Measurements from ENCODE around the gene CAMTA1. TPM values are rescaled to one million over a fixed set of nuclear protein-coding genes. Genes with fewer than 3 reads are reported as not detected.

CAMTA1 gene
- total RNA-seq, 1 experiment from 2014 or later = 50.3 TPM

GRCh38 chr1:6987940-6988339 is 202.7 kb downstream of the CAMTA1 start:
- Mint-ChIP-seq H3K4me1 (ENCODE audit: low read depth, unreplicated experiment) (no peaks in the 10 kb centered on the region), H3K27ac (ENCODE audit: unreplicated experiment) (no peak overlapping the region), H3K9me3 (ENCODE audit: low read depth, unreplicated experiment) (no peaks in the 10 kb centered on the region), H3K27me3 (ENCODE audit: unreplicated experiment) (peaks cover 77% of the 10 kb centered on the region), H3K36me3 (ENCODE audit: insufficient read depth, unreplicated experiment) (no peaks in the 10 kb centered on the region), H3K4me3 (ENCODE audit: low read depth, unreplicated experiment) (no peak overlapping the region)
- no peak for TF ChIP-seq CTCF (IDR thresholded peaks at IDR 0.05; ENCODE audit: unreplicated experiment)
- DNase-seq = no peak
- CTCF ChIA-PET = no interaction called here
- BruUV-seq (replicated peaks) = no TSS peak
- intact Hi-C loops (cut with micrococcal nuclease; ENCODE audit: unreplicated experiment) = no loop called here

- Mint-ChIP-seq H3K4me1 (ENCODE audit: low read depth, unreplicated experiment) (no peaks in the 10 kb centered on the region), H3K27ac (ENCODE audit: unreplicated experiment) (no peak overlapping the region), H3K4me3 (ENCODE audit: low read depth, unreplicated experiment) (no peak overlapping the region), H3K36me3 (ENCODE audit: insufficient read depth, unreplicated experiment) (no peaks in the 10 kb centered on the region), H3K9me3 (ENCODE audit: low read depth, unreplicated experiment) (no peaks in the 10 kb centered on the region), H3K27me3 (ENCODE audit: unreplicated experiment) (peaks cover 69% of the 10 kb centered on the region)
- DNase-seq = no peak
- no peak for TF ChIP-seq CTCF (IDR thresholded peaks at IDR 0.05; ENCODE audit: unreplicated experiment)
- intact Hi-C loops (cut with micrococcal nuclease; ENCODE audit: unreplicated experiment) = no loop called here
- CTCF ChIA-PET = no interaction called here
- no TSS peak for BruUV-seq (replicated peaks)
Measured at GRCh38 chr1:6988796-6989195, 203.5 kb downstream of the CAMTA1 start.

GRCh38 chr1:6989212-6990159 is 204.2 kb downstream of the CAMTA1 start:
- Mint-ChIP-seq H3K4me1 (ENCODE audit: low read depth, unreplicated experiment) (no peaks in the 10 kb centered on the region), H3K9me3 (ENCODE audit: low read depth, unreplicated experiment) (no peaks in the 10 kb centered on the region), H3K27ac (ENCODE audit: unreplicated experiment) (no peak overlapping the region), H3K27me3 (ENCODE audit: unreplicated experiment) (peaks cover 62% of the 10 kb centered on the region), H3K4me3 (ENCODE audit: low read depth, unreplicated experiment) (no peak overlapping the region), H3K36me3 (ENCODE audit: insufficient read depth, unreplicated experiment) (no peaks in the 10 kb centered on the region)
- CTCF ChIA-PET = no interaction called here
- no peak for TF ChIP-seq CTCF (IDR thresholded peaks at IDR 0.05; ENCODE audit: unreplicated experiment)
- DNase-seq = no peak
- BruUV-seq (replicated peaks) = no TSS peak
- intact Hi-C loops (cut with micrococcal nuclease; ENCODE audit: unreplicated experiment) = no loop called here

DNA sequence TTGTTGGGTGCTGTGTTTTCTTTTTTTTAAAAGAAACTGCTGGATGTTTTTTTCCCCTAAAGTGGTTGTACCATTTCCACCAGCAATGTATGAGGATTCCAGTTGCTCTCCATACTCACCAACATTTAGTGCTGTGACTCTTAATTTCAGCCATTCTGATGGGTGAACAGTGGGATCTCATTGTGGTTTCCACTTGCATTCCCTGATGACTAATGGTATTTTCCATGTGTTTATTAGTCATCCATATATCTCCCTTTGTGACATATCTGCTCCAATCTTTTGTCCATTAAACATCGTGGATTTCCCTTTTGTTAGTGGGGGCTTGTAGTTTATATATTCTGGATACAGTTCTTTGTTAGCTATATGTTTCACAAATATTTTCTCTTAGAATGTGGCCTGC is 206.0 kb downstream of the CAMTA1 start:
- intact Hi-C loops (cut with micrococcal nuclease; ENCODE audit: unreplicated experiment) = no loop called here
- no TSS peak for BruUV-seq (replicated peaks)
- Mint-ChIP-seq H3K4me3 (ENCODE audit: low read depth, unreplicated experiment) (no peak overlapping the region), H3K4me1 (ENCODE audit: low read depth, unreplicated experiment) (no peaks in the 10 kb centered on the region), H3K27ac (ENCODE audit: unreplicated experiment) (no peak overlapping the region), H3K36me3 (ENCODE audit: insufficient read depth, unreplicated experiment) (no peaks in the 10 kb centered on the region), H3K9me3 (ENCODE audit: low read depth, unreplicated experiment) (no peaks in the 10 kb centered on the region), H3K27me3 (ENCODE audit: unreplicated experiment) (peaks cover 46% of the 10 kb centered on the region)
- no peak for TF ChIP-seq CTCF (IDR thresholded peaks at IDR 0.05; ENCODE audit: unreplicated experiment)
- no peak for DNase-seq
- CTCF ChIA-PET = no interaction called here
